KG1 (cell line): ENCODE data around the gene RBMS3.
A peak's percentile ranks its signal among the peaks of the same experiment; 100 is the strongest.
"Not testable (repeated sequence)": the region's sequence is repeated elsewhere in the genome, so short reads cannot be mapped to it uniquely, and the experiment has no call there.

Experiments used
- DNase-seq: peaks from one replicate; lab custom pipeline; 2025; lab: John Stamatoyannopoulos, UW

The RBMS3 gene

GRCh38 chr3:29312395-29312794 lies 31.5 kb downstream of the RBMS3 start:
- DNase-seq, result no peak

- DNase-seq, result no peak
Observed at GRCh38 chr3:29312960-29313452, 32.1 kb downstream of the RBMS3 start.

GRCh38 chr3:29313981-29314726 lies 33.3 kb downstream of the RBMS3 start:
- DNase-seq, result no peak

- DNase-seq, result no peak
Observed at GRCh38 chr3:29314727-29315088, 33.8 kb downstream of the RBMS3 start.

- no peak for DNase-seq
Observed at GRCh38 chr3:29317659-29318173, 36.8 kb downstream of the RBMS3 start.

- DNase-seq, result no peak
Observed at GRCh38 chr3:29318251-29318650, 37.4 kb downstream of the RBMS3 start.

GRCh38 chr3:29319262-29319661 lies 38.4 kb downstream of the RBMS3 start:
- DNase-seq, result no peak

- no peak for DNase-seq
Observed at GRCh38 chr3:29319798-29320197, 38.9 kb downstream of the RBMS3 start.

- DNase-seq, result no peak
Observed at GRCh38 chr3:29322586-29322985, 41.7 kb downstream of the RBMS3 start.

- no peak for DNase-seq
Observed at GRCh38 chr3:29324180-29324651, 43.3 kb downstream of the RBMS3 start.

GRCh38 chr3:29326540-29326939 lies 45.7 kb downstream of the RBMS3 start:
- not testable (repeated sequence) for DNase-seq

GRCh38 chr3:29329986-29330890 lies 49.4 kb downstream of the RBMS3 start:
- no peak for DNase-seq

GRCh38 chr3:29331035-29331434 lies 50.2 kb downstream of the RBMS3 start:
- DNase-seq, result no peak

- DNase-seq, result no peak
Observed at GRCh38 chr3:29331456-29332194, 50.8 kb downstream of the RBMS3 start.

- no peak for DNase-seq
Observed at GRCh38 chr3:29332195-29332637, 51.3 kb downstream of the RBMS3 start.

GRCh38 chr3:29333576-29333975 lies 52.7 kb downstream of the RBMS3 start:
- no peak for DNase-seq

- DNase-seq, result no peak
Observed at GRCh38 chr3:29334706-29335105, 53.8 kb downstream of the RBMS3 start.

- peak; percentile 37 for DNase-seq
Observed at GRCh38 chr3:29335438-29335837, 54.6 kb downstream of the RBMS3 start.

- no peak for DNase-seq
Observed at GRCh38 chr3:29335943-29336342, 55.1 kb downstream of the RBMS3 start.

GRCh38 chr3:29337565-29337964 lies 56.7 kb downstream of the RBMS3 start:
- no peak for DNase-seq

GRCh38 chr3:29338377-29338776 lies 57.5 kb downstream of the RBMS3 start:
- DNase-seq, result no peak
